Stimulated activated CD8-positive, alpha-beta memory T cell treated with anti-CD3 and anti-CD28 coated beads, Interleukin-4, amount 100 ng/mL, for 24 hours (primary cell): ENCODE data around the gene WDR45B.
A peak's percentile ranks its signal among the peaks of the same experiment; 100 is the strongest.

Experiments
- DNase-seq: peaks from one replicate; pipeline ENCODE4 v3.0.0-alpha.2; 2020; ENCODE audit warnings: low read depth

The WDR45B gene

GRCh38 chr17:82648165-82648668 lies at the start of gene WDR45B:
Gene WDR45B (minus strand): TSS chr17:82648444. CDS start chr17:82648340, 104 bp downstream.
- DNase-seq: peak; percentile 84

GRCh38 chr17:82697808-82698064 lies 49.5 kb upstream of the WDR45B start:
- DNase-seq: no peak

GRCh38 chr17:82696916-82697807 lies 48.9 kb upstream of the WDR45B start:
- DNase-seq: no peak

GRCh38 chr17:82696259-82696658 lies 48.0 kb upstream of the WDR45B start:
- DNase-seq: no peak

GRCh38 chr17:82694647-82695046 lies 46.4 kb upstream of the WDR45B start:
- no peak for DNase-seq

- DNase-seq: no peak
These were observed 45.1 kb upstream of the WDR45B start for GRCh38 chr17:82693168-82693867.

GRCh38 chr17:82692268-82692667 lies 44.0 kb upstream of the WDR45B start:
- no peak for DNase-seq

GRCh38 chr17:82691714-82692113 lies 43.5 kb upstream of the WDR45B start:
- no peak for DNase-seq

- no peak for DNase-seq
These were observed 42.7 kb upstream of the WDR45B start for GRCh38 chr17:82690786-82691489.

GRCh38 chr17:82689077-82689476 lies 40.8 kb upstream of the WDR45B start:
- DNase-seq: no peak

GRCh38 chr17:82687871-82688270 lies 39.6 kb upstream of the WDR45B start:
- no peak for DNase-seq

GRCh38 chr17:82687375-82687861 lies 39.2 kb upstream of the WDR45B start:
- DNase-seq: no peak

GRCh38 chr17:82686366-82687324 lies 38.4 kb upstream of the WDR45B start:
- DNase-seq: no peak

- DNase-seq: no peak
These were observed 37.0 kb upstream of the WDR45B start for GRCh38 chr17:82685291-82685690.

GRCh38 chr17:82684228-82684841 lies 36.1 kb upstream of the WDR45B start:
- DNase-seq: no peak

- no peak for DNase-seq
These were observed 35.3 kb upstream of the WDR45B start for GRCh38 chr17:82683534-82683933.

GRCh38 chr17:82681547-82681946 lies 33.3 kb upstream of the WDR45B start:
- DNase-seq: no peak

GRCh38 chr17:82679586-82680465 lies 31.6 kb upstream of the WDR45B start:
- no peak for DNase-seq

- no peak for DNase-seq
These were observed 30.1 kb upstream of the WDR45B start for GRCh38 chr17:82678265-82678891.
